Lower leg skin (tissue), 4 donors: Measurements from ENCODE around the gene XYLB. TPM values are rescaled to one million over a fixed set of nuclear protein-coding genes. Genes with fewer than 3 reads are reported as not detected.

ENCODE experiments used
- DNase-seq, 2 donors: peaks; one replicate each; pipeline ENCODE4 v3.0.0-alpha.2; 2019; ENCODE audit warnings: low spot score in 2 of 2
- H3K4me3 ChIP-seq: fragments of 200-600 bp; sonication (generic); 2 replicates; pipeline ENCODE4 v1.5.1; 2017; ENCODE audit warnings: mild to moderate bottlenecking, low read depth; ENCODE audit not compliant: poor library complexity, severe bottlenecking
- CTCF ChIP-seq, 3 donors: fragments of 450-650 bp; IDR thresholded peaks; one replicate each; pipeline ENCODE4 v1.5.1; 2016; ENCODE audit warnings: antibody characterized with exemption in 3 of 3, mild to moderate bottlenecking in 3 of 3, moderate library complexity in 2 of 3
- POLR2A ChIP-seq, 2 donors: fragments of 450-650 bp; IDR thresholded peaks; one replicate each; pipeline ENCODE4 v1.6.1; 2016 to 2017; ENCODE audit warnings: antibody characterized with exemption in 2 of 2, mild to moderate bottlenecking in 1 of 2, moderate library complexity in 1 of 2
- WGBS, 2 donors: methylation state at CpG; one replicate each; pipeline ENCODE4 v1.1.5; 2018; 5-methylcytosine and 5-hydroxymethylcytosine counted together
- intact Hi-C: fragments of 100-400 bp; cut with DNase I; formaldehyde crosslinking; loops from one replicate; pipeline ENCODE4 v1.15.0; 2023; ENCODE audit warnings: low total_unique reads
- total RNA-seq, 4 donors: library from RNA; depleted of rRNA; stranded (reverse); fragments of >200 nt; gene quantifications; one replicate each; pipeline ENCODE4 v1.1.0, GENCODE V29; 2016

Gene XYLB
- total RNA-seq, 4 donors from 2014 or later = 1.1 to 2.6 (median 2.1) TPM

GRCh38 chr3:38369186-38369585 lies 22.6 kb downstream of the XYLB start:
- TF ChIP-seq POLR2A (IDR thresholded peaks at IDR 0.05) (no peak), CTCF (IDR thresholded peaks at IDR 0.05) (no peak)
- DNase-seq = peak in 1 of 2 donors; percentile 37
- H3K4me3 ChIP-seq = no peak overlapping the region
- WGBS, 2 donors = 100% methylated on average over 3 of the region's 3 CpGs
- intact Hi-C loops = no loop called here

- H3K4me3 ChIP-seq = no peak overlapping the region
- intact Hi-C loops = no loop called here
- no peak for TF ChIP-seq POLR2A (IDR thresholded peaks at IDR 0.05)
- no peak for TF ChIP-seq CTCF (IDR thresholded peaks at IDR 0.05)
- no peak for DNase-seq
- 63 to 83% methylated on average over 2 of the region's 2 CpGs for WGBS, 2 donors
These were observed 23.6 kb downstream of the XYLB start for GRCh38 chr3:38370149-38370548.

GRCh38 chr3:38370861-38371260 lies 24.3 kb downstream of the XYLB start:
- peak in 1 of 2 donors; percentile 18 for DNase-seq
- 94 to 98% methylated on average over 3 of the region's 4 CpGs for WGBS, 2 donors
- TF ChIP-seq POLR2A (IDR thresholded peaks at IDR 0.05) (no peak), CTCF (IDR thresholded peaks at IDR 0.05) (no peak)
- intact Hi-C loops = no loop called here
- H3K4me3 ChIP-seq = no peak overlapping the region

- 56 to 71% methylated on average over 15 of the region's 15 CpGs for WGBS, 2 donors
- H3K4me3 ChIP-seq = no peak overlapping the region
- DNase-seq = peak in 1 of 2 donors; percentile 63
- intact Hi-C loops = no loop called here
- TF ChIP-seq CTCF (IDR thresholded peaks at IDR 0.05) (no peak), POLR2A (IDR thresholded peaks at IDR 0.05) (no peak)
These were observed 25.1 kb downstream of the XYLB start for GRCh38 chr3:38371541-38372213.

GRCh38 chr3:38372214-38372601 lies 25.6 kb downstream of the XYLB start:
- WGBS, 2 donors = 85 to 88% methylated on average over 5 of the region's 5 CpGs
- TF ChIP-seq POLR2A (IDR thresholded peaks at IDR 0.05) (no peak), CTCF (IDR thresholded peaks at IDR 0.05) (no peak)
- intact Hi-C loops = no loop called here
- no peak overlapping the region for H3K4me3 ChIP-seq
- DNase-seq = peak in 1 of 2 donors; percentile 42

- peak in 1 of 2 donors; percentile 36 for DNase-seq
- no peak overlapping the region for H3K4me3 ChIP-seq
- WGBS, 2 donors = 90 to 96% methylated on average over 8 to 9 of the region's 9 CpGs
- TF ChIP-seq CTCF (IDR thresholded peaks at IDR 0.05) (no peak), POLR2A (IDR thresholded peaks at IDR 0.05) (no peak)
- intact Hi-C loops = no loop called here
These were observed 27.6 kb downstream of the XYLB start for GRCh38 chr3:38374221-38374620.
